HG03565 (cell line): ENCODE results near the gene PCSK9.
A peak's percentile ranks its signal among the peaks of the same experiment; 100 is the strongest.

Source experiments
- ATAC-seq: cut with Tn5 transposase; IDR thresholded peaks from one replicate; pipeline ENCODE4 v1.9.1; 2021; ENCODE audit warnings: mild to moderate bottlenecking, moderate library complexity; ENCODE audit not compliant: unreplicated experiment

Gene PCSK9

DNA sequence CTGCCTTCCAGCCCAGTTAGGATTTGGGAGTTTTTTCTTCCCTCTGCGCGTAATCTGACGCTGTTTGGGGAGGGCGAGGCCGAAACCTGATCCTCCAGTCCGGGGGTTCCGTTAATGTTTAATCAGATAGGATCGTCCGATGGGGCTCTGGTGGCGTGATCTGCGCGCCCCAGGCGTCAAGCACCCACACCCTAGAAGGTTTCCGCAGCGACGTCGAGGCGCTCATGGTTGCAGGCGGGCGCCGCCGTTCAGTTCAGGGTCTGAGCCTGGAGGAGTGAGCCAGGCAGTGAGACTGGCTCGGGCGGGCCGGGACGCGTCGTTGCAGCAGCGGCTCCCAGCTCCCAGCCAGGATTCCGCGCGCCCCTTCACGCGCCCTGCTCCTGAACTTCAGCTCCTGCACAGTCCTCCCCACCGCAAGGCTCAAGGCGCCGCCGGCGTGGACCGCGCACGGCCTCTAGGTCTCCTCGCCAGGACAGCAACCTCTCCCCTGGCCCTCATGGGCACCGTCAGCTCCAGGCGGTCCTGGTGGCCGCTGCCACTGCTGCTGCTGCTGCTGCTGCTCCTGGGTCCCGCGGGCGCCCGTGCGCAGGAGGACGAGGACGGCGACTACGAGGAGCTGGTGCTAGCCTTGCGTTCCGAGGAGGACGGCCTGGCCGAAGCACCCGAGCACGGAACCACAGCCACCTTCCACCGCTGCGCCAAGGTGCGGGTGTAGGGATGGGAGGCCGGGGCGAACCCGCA, at the start of gene PCSK9:
PCSK9 (plus strand) TSS at position 207 of the 741 bp plus-strand sequence; CDS start at position 497, 290 bp downstream.
- no peak for ATAC-seq

DNA sequence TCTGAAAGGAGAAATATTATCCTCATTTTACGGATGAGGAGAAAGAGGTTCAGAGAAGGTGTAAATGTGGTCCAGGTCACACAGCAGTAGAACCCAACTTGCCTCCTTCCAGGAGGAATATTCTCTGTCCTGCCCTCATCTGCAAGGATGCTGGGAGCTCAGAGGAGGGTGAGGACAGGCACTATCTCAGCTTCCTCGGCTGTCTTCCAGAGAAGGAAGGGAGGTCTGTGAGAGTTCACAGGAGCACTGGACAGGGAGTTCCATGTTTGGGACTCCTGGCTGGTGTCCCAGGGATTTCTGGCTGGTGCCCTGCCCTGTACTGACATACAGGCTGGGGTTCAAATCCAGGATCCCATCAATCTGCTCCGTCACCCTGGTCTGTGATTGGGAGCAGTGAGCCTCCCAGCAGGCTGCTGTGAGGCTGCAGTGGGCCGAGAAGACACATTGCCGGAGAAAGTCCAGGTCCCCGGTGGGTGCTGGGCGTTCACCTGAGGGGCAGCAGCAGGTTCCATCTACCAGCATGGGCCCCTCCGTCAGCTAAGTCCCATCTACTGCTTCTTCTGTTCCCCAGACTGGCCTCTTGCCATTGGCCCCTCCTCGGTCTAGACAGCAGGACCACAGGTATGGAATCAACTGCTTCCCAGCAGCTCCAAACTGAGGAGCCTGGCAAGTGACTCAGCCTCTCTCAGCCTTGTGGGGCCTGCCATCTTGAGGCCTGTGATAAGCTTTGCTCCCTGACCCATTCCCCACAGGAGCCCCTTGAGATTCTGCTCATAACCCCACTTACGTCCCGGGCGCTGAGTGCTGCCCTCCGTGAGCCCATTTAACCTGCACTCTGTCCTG, 49.2 kb upstream of the PCSK9 start:
- no peak for ATAC-seq

DNA sequence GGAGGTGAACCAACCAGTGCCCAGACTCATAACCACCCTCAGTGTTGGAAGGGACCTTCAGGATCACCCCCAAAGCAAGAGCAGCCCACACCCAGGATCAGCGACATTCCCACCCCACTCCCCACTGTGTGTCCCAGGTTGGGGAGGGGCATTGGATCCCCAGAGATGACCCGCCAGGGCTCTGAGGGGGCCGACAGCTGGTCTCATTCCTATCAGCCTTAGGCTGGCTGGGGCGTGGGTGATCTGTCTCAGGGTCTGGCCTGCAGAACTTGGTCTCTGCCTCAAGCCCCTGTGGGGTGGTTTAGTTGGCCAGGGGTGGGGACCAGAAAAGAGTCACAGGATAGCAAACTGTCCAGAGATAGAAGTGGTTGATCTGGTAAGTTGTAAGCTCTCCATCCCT, 48.4 kb upstream of the PCSK9 start:
- no peak for ATAC-seq

DNA sequence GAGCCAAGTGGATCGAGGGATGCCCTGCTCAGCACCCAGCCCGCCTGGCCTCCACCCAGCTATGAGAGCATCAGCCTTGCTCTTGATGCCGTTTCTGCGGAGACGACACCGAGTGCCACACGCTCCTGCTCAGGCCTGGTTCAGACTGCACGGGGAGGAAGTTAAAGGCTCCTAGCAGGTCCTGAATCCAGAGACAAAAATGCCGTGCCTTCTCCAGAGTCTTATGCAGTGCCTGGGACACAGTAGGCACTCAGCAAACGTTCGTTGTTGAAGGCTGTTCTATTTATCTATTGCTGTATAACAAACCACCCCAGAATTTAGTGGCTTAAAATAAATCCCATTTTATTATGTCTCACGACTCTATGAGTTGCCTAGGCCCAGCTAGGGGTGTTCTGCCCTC, 47.4 kb upstream of the PCSK9 start:
- ATAC-seq, result no peak

DNA sequence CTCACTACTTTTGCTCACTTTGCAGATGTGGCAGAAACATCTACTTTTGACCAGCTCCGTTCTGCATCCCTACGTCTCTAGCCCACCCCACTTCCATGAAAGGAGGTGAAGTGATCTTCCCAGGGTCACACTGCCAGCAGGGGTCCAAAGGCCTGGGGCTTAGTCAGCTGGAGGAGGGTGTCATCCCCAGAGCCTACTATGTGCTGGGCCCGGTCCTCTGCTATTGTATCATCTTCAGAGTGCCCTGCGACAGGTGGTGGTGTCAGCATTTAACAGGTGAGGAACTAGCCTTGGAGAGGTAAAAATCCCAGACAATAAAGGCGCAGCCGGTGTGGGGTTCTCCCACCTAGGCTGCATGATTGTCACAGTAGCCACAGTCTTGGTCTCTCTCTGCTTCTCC, 46.2 kb upstream of the PCSK9 start:
- ATAC-seq, result no peak

DNA sequence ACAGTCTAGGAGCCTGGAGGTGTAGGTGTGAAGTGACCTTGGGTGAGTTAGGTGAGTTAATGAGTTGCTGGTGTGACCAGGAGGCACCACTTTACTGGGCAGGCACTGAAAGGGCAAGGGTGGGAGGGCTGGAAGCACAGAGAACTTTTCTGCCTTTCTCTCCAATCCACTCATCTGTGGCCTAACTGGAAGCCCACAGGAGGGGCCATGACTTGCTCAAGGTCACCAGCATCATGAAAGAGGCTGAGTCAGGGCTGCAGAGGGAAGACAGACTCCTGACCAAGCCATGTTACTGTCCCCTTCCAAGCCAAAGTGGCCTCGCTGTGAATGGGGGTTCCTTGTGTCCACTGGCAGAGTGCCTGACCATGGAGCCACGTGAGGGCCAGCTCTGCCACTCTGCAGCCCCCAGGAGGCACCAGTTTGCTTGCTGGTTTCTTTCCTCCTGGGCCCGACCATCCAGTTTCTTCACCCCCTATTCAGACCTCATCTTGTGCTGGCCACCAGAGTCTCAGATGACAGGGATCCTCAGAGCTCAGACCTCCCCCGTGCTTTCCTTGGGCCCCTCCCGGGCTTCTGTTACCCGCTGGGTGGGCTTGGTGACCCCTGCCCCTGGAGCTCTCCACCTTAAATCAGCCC, 44.9 kb upstream of the PCSK9 start:
- no peak for ATAC-seq

DNA sequence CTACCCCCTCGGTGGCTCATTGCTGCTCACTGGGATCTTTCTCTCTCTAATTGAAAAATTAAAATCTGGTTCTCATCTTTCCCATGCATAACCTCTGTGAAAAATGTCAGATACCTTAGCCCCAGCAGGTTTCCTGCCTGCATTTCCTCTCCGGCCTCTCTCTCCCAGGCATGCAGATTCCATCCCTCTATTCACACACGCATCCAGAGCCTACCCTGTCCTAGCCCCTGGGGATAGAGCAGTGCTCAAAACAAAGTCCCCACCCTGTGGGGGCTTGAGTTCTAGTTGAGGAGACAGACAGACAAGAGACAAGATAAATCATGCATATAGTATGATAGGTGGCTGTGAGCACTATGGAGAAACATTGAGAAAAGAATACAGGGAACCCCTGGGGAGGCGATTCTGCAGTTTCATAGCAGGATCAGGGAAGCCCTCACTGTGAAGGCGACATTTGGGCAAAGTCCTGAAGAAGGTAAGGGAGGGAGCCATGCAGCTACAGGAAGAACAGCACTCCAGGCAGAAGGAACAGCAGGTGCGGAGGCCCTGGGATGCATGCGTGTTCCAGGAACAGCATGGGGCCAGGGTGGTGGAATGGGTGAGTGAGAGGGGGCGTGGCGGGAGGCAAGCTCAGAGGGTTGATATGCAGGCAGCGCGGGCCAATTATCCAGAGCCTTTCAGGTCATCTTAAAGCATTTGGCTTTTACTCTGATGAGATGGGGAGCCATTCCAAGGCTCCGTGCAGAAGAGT, 44.2 kb upstream of the PCSK9 start:
- ATAC-seq, result no peak

DNA sequence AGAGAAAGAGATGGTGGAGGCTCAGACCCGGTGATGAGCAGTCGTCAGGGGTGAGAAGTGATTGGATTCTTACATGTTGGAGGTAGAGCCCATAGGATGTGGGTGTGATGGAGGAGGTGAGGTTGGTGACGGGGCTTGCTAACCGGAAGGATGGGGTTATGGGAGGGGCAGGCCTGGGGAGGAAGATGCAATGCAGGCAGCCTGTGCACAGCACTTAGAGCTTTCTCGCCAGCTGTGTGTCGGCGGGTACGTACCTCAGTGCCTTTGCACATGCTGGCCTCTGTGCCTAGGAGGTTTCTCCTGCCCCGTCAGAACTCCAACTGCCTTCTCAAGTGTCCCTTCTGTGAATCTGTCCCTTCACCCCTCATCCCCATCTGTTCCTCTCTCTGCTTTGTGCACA, 43.5 kb upstream of the PCSK9 start:
- no peak for ATAC-seq

DNA sequence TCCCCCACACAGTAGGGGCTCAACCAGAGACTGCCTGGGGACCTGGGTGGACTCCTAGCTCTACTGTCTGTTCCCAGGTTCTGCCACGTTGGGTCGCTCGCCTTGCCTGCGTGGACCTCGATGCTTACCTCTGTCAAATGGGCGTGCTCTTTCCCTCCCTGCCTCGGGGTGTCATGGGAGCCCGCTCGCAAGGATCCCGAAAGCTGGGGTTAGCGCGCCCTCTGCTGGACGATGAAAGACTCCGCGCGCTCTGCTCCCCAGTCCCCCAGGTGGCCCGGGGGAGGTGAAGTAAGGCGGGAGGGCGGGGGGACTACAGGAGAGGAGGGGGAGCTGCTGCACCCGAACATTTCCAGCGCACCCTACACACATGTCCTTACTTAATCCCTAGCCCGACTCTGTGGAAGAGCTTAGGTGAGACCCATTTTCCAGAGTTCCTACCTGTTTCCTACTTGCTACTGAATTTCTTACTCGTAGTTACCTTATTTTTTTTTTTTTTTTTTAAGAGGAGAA, 42.9 kb upstream of the PCSK9 start:
- ATAC-seq, result peak; percentile 79

DNA sequence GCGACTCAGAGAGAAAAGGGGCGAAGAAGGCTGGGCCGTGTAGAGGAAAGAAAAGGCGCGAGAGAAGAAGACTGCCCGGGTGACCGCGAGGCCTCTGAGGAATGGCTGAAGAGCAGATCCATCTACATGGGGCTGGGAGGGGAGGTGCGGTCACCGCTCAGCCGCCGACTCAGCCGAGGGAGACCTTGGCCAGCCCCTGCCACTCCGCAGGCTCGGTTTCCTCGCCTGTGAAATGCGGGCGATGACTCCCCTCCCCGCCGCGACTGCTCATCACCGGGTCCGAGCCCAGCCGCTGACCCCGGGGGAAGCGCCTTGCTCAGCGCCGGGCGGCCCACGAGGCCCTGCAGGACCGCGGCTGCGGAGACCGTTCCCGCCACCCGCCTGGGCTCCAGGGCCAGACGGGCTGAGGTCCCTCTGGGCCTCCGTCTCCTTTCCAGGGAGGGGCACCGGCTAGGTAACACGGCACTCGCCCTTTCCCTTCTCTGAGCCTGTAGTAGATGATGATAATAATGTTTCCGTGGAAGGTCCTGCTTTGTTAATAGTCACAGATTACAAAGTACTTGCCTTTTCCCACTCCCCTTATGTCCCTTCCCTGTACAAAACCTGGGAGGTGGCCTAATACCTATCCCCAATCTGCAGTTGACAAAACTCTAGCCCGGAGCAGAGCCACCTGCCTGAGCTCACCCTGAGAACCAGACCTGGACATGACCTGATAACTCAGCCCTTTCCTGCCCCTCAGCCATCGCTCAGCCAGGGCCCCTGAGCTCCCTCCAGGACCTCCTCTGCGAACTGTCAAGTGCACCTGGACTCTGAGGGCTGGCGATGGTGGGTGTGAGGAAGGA, 42.3 kb upstream of the PCSK9 start:
- no peak for ATAC-seq

DNA sequence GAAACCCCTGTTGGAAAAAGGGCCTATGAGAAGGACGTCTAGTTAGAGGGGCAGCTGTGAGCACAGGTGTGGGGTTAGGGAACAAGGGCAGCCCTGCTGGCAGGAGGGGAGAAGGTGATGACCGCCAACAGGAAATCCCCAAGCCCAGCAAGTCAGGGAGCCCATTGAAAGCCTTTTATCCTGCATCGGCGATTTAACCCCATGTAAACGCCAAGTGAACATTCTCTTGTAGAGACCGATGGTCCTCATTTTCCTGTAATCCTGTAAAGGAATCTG, 41.7 kb upstream of the PCSK9 start:
- no peak for ATAC-seq

DNA sequence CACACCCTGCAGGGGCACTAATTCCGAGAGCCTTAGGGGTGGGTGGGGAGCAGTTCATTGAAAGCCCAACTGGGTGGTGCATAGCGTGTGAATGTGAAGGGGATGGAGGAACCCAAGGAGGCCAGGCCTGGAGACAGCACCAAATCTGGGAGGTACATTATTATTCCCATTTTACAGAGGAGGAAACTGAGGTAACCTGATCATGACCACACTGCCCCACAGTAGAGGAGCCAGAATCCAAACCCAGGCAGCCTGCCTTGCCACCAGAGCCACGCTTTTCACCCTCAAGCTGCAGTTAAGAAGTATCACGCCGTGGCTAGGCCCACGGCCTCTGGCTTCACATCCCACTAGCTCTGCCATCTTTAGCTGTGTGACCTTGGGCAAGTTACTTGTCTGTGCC, 41.2 kb upstream of the PCSK9 start:
- no peak for ATAC-seq

DNA sequence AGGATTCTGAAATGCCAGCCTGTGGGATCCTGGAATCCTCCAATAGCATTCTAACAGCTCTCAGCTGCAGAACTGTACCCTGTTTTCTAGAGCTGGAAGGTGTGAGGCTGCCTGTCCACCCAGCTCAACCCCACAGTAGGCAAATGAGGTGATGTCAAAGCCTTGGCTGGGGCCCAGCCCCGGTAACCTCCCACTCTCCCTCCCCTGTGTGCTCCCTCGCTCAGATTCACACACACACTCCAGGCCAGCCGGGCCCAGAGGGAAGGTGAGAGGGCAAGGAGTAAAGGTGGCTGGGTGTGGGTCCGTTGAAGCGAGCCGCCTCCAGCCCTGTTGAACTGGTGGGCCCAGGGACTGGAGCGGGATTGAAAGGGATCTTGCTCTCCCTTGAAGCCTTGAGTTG, 40.7 kb upstream of the PCSK9 start, which contains the start of gene BSND:
BSND (plus strand) TSS at position 257 of the 400 bp plus-strand sequence. CDS start 254 bp downstream, outside the sequence.
- no peak for ATAC-seq

DNA sequence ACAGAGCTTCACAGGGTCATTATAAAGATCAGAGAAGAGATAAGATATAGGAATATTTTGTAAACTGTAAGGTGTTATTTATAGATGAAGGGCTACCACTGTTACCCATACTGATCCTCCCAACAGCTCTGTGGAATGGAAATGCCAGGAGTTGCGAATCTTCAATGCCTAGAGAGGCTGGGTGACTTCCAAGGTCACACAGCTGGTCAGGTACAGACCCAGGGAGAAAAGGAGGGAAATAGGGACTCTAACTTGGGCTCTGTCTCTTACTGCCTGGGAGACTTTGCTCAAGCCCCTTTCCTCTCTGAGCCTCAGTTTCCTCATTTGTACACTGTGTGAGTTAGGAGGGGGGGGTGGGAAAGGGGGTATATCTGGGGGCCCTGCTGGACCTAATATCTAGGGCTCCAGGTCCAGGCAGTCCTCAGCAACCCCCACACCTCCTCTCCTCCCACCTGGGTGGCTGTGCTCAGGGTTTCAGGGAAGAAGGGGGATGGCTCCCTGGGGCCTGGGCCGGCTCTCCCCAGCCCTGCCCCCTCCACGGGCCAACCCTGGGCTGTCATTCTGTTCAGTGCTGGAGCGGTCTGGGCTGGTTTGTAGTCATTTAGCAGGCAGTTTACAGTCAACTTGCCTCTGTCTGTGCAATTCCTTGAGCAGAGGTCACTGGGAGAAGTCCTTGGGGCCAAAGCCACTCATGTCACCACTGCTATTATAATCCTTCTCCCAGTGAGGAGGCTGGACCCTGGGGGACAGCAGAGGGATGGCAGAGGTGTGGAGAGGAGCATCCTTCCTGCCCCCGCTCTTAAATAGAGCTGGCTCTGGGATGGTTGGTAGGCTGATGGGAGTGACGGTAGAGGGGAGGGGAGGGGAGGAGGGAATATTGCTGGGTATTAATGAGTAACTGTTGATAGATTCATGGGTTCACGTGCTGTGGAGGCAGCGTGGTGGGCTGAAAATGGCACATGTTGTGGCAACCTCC, 39.0 kb upstream of the PCSK9 start:
- no peak for ATAC-seq

DNA sequence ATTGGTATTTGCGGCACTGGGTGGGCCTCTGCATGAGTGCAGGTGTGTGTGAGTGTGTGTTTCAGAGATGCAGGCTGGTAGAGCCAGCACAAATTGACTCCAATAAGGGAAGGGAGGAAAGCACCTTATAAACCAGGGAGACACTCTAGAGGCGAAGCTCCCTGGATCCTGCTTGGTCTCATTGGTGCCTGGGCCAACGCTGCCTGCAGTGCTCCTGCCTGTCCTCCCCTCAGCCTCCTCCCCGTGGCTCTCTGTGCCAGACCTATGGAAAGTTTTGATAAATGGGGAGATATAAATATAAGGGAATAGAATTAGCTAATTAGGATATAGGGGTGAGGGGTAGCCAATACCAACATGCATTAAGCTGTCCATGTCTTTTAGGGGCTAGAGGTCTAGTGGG, 38.0 kb upstream of the PCSK9 start:
- no peak for ATAC-seq

DNA sequence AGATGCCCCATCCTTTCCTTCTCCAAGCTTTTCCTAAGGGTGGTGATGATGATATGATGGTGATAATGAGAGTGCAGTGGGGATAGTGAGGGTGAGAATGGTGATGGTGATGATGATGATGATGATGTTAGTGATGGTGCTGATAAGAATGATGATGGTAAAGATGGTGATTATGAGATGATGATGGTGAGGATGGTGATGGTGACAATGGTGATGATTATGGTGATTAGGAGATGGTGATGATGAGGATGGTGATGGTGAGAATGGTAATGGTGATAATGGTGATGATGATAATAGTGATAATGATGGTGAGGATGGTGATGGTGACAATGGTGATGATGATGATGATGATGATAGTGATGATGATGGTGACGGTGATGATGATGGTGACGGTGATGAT, 36.7 kb upstream of the PCSK9 start:
- ATAC-seq, result no peak

DNA sequence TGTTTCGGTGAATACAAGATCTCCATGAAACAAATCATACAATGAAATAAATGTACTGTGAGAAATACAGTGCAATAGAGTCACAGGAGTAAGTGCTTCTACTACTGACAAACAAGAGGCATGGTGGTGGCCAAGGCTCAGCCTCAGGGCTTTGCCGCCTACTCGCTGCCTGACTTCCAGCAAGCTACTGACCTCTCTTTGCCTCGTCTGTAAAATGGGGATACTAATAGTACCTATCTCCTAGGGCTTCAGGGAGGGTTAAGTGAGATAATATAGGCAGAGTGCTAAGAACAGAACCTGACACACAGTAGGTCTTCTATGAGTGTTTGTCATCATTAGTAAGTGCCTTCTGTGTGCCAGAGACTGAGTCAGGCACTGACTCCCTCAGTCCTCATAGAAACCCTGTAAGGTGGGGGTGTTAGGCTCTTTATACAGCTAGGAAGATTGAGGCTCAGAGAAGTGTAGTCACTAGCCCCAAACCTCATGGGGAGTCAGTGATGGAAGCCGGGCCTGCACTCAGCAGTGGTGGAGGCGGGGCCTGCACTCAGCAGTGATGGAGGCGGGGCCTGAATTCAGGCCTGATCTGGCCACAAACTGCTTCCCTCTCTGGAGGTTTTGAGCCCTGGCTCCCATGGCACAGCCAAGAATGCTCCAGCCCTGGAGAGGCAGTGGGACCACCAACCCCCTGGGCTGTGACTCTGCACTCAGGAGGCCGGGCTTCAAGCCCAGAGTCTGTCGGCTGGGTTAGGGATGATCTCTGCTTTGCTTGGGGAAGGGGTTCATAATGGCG, 33.8 kb upstream of the PCSK9 start:
- ATAC-seq, result no peak

DNA sequence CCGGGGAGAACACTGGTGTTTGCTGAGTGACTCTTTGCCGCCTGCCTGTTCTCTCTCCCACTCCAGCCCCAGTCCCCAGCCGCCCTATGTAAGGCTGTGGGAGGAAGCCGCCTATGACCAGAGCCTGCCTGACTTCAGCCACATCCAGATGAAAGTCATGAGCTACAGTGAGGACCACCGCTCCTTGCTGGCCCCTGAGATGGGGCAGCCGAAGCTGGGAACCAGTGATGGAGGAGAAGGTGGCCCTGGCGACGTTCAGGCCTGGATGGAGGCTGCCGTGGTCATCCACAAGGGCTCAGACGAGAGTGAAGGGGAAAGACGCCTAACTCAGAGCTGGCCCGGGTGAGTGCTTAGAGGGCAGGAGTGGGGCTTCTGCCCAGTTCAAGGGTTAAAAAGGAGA, 32.4 kb upstream of the PCSK9 start:
- no peak for ATAC-seq
